ENCODE measurements around the gene SATB1.

DNA sequence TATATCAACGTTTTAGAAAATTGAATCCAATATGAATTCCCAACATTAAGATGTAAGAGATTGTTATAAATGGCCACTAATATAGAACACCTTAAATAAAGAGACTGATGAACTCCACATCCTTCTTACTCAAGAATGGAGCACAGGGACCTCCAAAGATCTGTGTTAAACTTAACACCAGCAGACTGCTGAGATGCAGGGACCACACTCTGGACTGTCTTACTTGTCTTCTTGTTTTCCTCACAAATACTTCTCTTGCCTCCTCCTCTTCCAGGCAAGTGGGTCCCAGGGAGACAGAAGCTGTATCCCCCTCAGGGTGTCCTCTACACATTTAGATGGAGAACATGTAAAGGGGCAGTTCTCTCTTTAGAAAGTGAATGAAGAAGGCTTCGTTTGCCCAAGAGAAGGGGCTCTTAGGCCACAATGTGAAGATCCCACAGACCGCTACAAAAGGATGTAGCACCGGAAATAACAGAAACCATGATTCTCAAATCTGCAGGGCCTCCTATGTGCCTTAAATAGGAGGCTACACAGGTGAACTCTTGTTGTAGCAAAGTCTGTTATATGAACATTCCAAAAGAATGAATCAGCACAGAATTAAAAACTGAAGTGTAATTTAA, 52.2 kb downstream of the SATB1 start:
- TF ChIP-seq, protein P1, sequence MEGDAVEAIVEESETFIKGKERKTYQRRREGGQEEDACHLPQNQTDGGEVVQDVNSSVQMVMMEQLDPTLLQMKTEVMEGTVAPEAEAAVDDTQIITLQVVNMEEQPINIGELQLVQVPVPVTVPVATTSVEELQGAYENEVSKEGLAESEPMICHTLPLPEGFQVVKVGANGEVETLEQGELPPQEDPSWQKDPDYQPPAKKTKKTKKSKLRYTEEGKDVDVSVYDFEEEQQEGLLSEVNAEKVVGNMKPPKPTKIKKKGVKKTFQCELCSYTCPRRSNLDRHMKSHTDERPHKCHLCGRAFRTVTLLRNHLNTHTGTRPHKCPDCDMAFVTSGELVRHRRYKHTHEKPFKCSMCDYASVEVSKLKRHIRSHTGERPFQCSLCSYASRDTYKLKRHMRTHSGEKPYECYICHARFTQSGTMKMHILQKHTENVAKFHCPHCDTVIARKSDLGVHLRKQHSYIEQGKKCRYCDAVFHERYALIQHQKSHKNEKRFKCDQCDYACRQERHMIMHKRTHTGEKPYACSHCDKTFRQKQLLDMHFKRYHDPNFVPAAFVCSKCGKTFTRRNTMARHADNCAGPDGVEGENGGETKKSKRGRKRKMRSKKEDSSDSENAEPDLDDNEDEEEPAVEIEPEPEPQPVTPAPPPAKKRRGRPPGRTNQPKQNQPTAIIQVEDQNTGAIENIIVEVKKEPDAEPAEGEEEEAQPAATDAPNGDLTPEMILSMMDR (IDR thresholded peaks at IDR 0.05): no peak
- TF ChIP-seq POLR2A (IDR thresholded peaks at IDR 0.05): no peak

All from right lobe of liver (tissue), 4 donors.